Measurements from ENCODE around the gene ANKRD44. TPM values are rescaled to one million over a fixed set of nuclear protein-coding genes. Genes with fewer than 3 reads are reported as not detected.
A peak's percentile ranks its signal among the peaks of the same experiment; 100 is the strongest.

ANKRD44 gene
- total and polyA plus RNA-seq, 4 donors, result 25.9 to 63.5 (median 31.5) TPM

GRCh38 chr2:197126630-197127352, 183.8 kb downstream of the ANKRD44 start:
- Histone ChIP-seq H3K4me1 (ENCODE audit: control insufficient read depth, insufficient read depth, low read length) (peaks cover 10% of the 10 kb centered on the region), H3K4me3 (ENCODE audit: low read depth, low read length) (no peak overlapping the region), H3K9me3 (ENCODE audit: control insufficient read depth, insufficient read depth, low read length) (no peaks in the 10 kb centered on the region), H3K27ac (ENCODE audit: low read depth, low read length) (no peak overlapping the region), H3K27me3 (ENCODE audit: control insufficient read depth, insufficient read depth, low read length) (no peaks in the 10 kb centered on the region), H3K36me3 (ENCODE audit: control insufficient read depth, insufficient read depth, low read length) (peaks cover 3% of the 10 kb centered on the region)
- 93% methylated on average over 3 of the region's 7 CpGs for WGBS (ENCODE audit: insufficient coverage)
- no peak for DNase-seq (ENCODE audit: low read depth in 4 of 6, low spot score in 6 of 6)

GRCh38 chr2:197124639-197125390, 185.8 kb downstream of the ANKRD44 start:
- Histone ChIP-seq H3K27me3 (ENCODE audit: control insufficient read depth, insufficient read depth, low read length) (no peaks in the 10 kb centered on the region), H3K36me3 (ENCODE audit: control insufficient read depth, insufficient read depth, low read length) (peaks cover 12% of the 10 kb centered on the region), H3K4me1 (ENCODE audit: control insufficient read depth, insufficient read depth, low read length) (peaks cover 3% of the 10 kb centered on the region), H3K27ac (ENCODE audit: low read depth, low read length) (peak overlapping the region; percentile 52), H3K4me3 (ENCODE audit: low read depth, low read length) (no peak overlapping the region), H3K9me3 (ENCODE audit: control insufficient read depth, insufficient read depth, low read length) (no peaks in the 10 kb centered on the region)
- DNase-seq (ENCODE audit: low read depth in 4 of 6, low spot score in 6 of 6), result peak in 1 of 6 donors; percentile 75
- 80% methylated on average over 1 of the region's 7 CpGs for WGBS (ENCODE audit: insufficient coverage)

- no CpG with 5 or more reads among the region's 1 CpG for WGBS (ENCODE audit: insufficient coverage)
- H3K27ac ChIP-seq (ENCODE audit: low read depth, low read length), result no peak overlapping the region
- H3K27me3 ChIP-seq (ENCODE audit: control insufficient read depth, insufficient read depth, low read length), result no peaks in the 10 kb centered on the region
- H3K36me3 ChIP-seq (ENCODE audit: control insufficient read depth, insufficient read depth, low read length), result peaks cover 12% of the 10 kb centered on the region
- peaks cover 3% of the 10 kb centered on the region for H3K4me1 ChIP-seq (ENCODE audit: control insufficient read depth, insufficient read depth, low read length)
- H3K4me3 ChIP-seq (ENCODE audit: low read depth, low read length), result no peak overlapping the region
- H3K9me3 ChIP-seq (ENCODE audit: control insufficient read depth, insufficient read depth, low read length), result no peaks in the 10 kb centered on the region
- DNase-seq (ENCODE audit: low read depth in 4 of 6, low spot score in 6 of 6), result no peak
These were observed 187.8 kb downstream of the ANKRD44 start for GRCh38 chr2:197122821-197123220.

GRCh38 chr2:197121756-197122385, 188.7 kb downstream of the ANKRD44 start:
- WGBS (ENCODE audit: insufficient coverage), result 86% methylated on average over 6 of the region's 6 CpGs
- Histone ChIP-seq H3K4me1 (ENCODE audit: control insufficient read depth, insufficient read depth, low read length) (peaks cover 3% of the 10 kb centered on the region), H3K27ac (ENCODE audit: low read depth, low read length) (no peak overlapping the region), H3K9me3 (ENCODE audit: control insufficient read depth, insufficient read depth, low read length) (no peaks in the 10 kb centered on the region), H3K4me3 (ENCODE audit: low read depth, low read length) (no peak overlapping the region), H3K36me3 (ENCODE audit: control insufficient read depth, insufficient read depth, low read length) (peaks cover 12% of the 10 kb centered on the region), H3K27me3 (ENCODE audit: control insufficient read depth, insufficient read depth, low read length) (no peaks in the 10 kb centered on the region)
- no peak for DNase-seq (ENCODE audit: low read depth in 4 of 6, low spot score in 6 of 6)

- Histone ChIP-seq H3K4me1 (ENCODE audit: control insufficient read depth, insufficient read depth, low read length) (peaks cover 3% of the 10 kb centered on the region), H3K9me3 (ENCODE audit: control insufficient read depth, insufficient read depth, low read length) (no peaks in the 10 kb centered on the region), H3K4me3 (ENCODE audit: low read depth, low read length) (no peak overlapping the region), H3K27me3 (ENCODE audit: control insufficient read depth, insufficient read depth, low read length) (no peaks in the 10 kb centered on the region), H3K27ac (ENCODE audit: low read depth, low read length) (no peak overlapping the region), H3K36me3 (ENCODE audit: control insufficient read depth, insufficient read depth, low read length) (peaks cover 12% of the 10 kb centered on the region)
- WGBS (ENCODE audit: insufficient coverage), result 88% methylated on average over 6 of the region's 8 CpGs
- DNase-seq (ENCODE audit: low read depth in 4 of 6, low spot score in 6 of 6), result no peak
These were observed 189.3 kb downstream of the ANKRD44 start for GRCh38 chr2:197121255-197121654.

GRCh38 chr2:197116306-197116879, 194.2 kb downstream of the ANKRD44 start:
- Histone ChIP-seq H3K36me3 (ENCODE audit: control insufficient read depth, insufficient read depth, low read length) (peaks cover 7% of the 10 kb centered on the region), H3K4me1 (ENCODE audit: control insufficient read depth, insufficient read depth, low read length) (no peaks in the 10 kb centered on the region), H3K9me3 (ENCODE audit: control insufficient read depth, insufficient read depth, low read length) (no peaks in the 10 kb centered on the region), H3K27ac (ENCODE audit: low read depth, low read length) (no peak overlapping the region), H3K27me3 (ENCODE audit: control insufficient read depth, insufficient read depth, low read length) (no peaks in the 10 kb centered on the region), H3K4me3 (ENCODE audit: low read depth, low read length) (no peak overlapping the region)
- WGBS (ENCODE audit: insufficient coverage), result 72% methylated on average over 10 of the region's 10 CpGs
- no peak for DNase-seq (ENCODE audit: low read depth in 4 of 6, low spot score in 6 of 6)

GRCh38 chr2:197115325-197115724, 195.3 kb downstream of the ANKRD44 start:
- H3K4me1 ChIP-seq (ENCODE audit: control insufficient read depth, insufficient read depth, low read length), result no peaks in the 10 kb centered on the region
- H3K9me3 ChIP-seq (ENCODE audit: control insufficient read depth, insufficient read depth, low read length), result no peaks in the 10 kb centered on the region
- no peak for DNase-seq (ENCODE audit: low read depth in 4 of 6, low spot score in 6 of 6)
- peaks cover 3% of the 10 kb centered on the region for H3K36me3 ChIP-seq (ENCODE audit: control insufficient read depth, insufficient read depth, low read length)
- no peak overlapping the region for H3K4me3 ChIP-seq (ENCODE audit: low read depth, low read length)
- no peaks in the 10 kb centered on the region for H3K27me3 ChIP-seq (ENCODE audit: control insufficient read depth, insufficient read depth, low read length)
- no peak overlapping the region for H3K27ac ChIP-seq (ENCODE audit: low read depth, low read length)

GRCh38 chr2:197113275-197113711, 197.3 kb downstream of the ANKRD44 start:
- DNase-seq (ENCODE audit: low read depth in 4 of 6, low spot score in 6 of 6), result peak in 2 of 6 donors; percentile 68 to 84
- Histone ChIP-seq H3K9me3 (ENCODE audit: control insufficient read depth, insufficient read depth, low read length) (no peaks in the 10 kb centered on the region), H3K36me3 (ENCODE audit: control insufficient read depth, insufficient read depth, low read length) (no peaks in the 10 kb centered on the region), H3K4me3 (ENCODE audit: low read depth, low read length) (no peak overlapping the region), H3K27ac (ENCODE audit: low read depth, low read length) (no peak overlapping the region), H3K27me3 (ENCODE audit: control insufficient read depth, insufficient read depth, low read length) (no peaks in the 10 kb centered on the region), H3K4me1 (ENCODE audit: control insufficient read depth, insufficient read depth, low read length) (peaks cover 8% of the 10 kb centered on the region)
- WGBS (ENCODE audit: insufficient coverage), result no CpG with 5 or more reads among the region's 1 CpG

- no peak overlapping the region for H3K27ac ChIP-seq (ENCODE audit: low read depth, low read length)
- no peaks in the 10 kb centered on the region for H3K9me3 ChIP-seq (ENCODE audit: control insufficient read depth, insufficient read depth, low read length)
- WGBS (ENCODE audit: insufficient coverage), result no CpG with 5 or more reads among the region's 2 CpGs
These were observed 201.3 kb downstream of the ANKRD44 start for GRCh38 chr2:197109326-197109725.

More at GRCh38 chr2:197109326-197109725, 201.3 kb downstream of the ANKRD44 start:
- Histone ChIP-seq H3K36me3 (ENCODE audit: control insufficient read depth, insufficient read depth, low read length) (no peaks in the 10 kb centered on the region), H3K4me1 (ENCODE audit: control insufficient read depth, insufficient read depth, low read length) (peaks cover 12% of the 10 kb centered on the region), H3K4me3 (ENCODE audit: low read depth, low read length) (no peak overlapping the region), H3K27me3 (ENCODE audit: control insufficient read depth, insufficient read depth, low read length) (no peaks in the 10 kb centered on the region)
- DNase-seq (ENCODE audit: low read depth in 4 of 6, low spot score in 6 of 6), result no peak

Measured in spinal cord (tissue), 10 donors.